GM18498 (cell line): ENCODE data around the gene ADORA3.
"Not testable (repeated sequence)": the region's sequence is repeated elsewhere in the genome, so short reads cannot be mapped to it uniquely, and the experiment has no call there.

Source experiments
- ATAC-seq: cut with Tn5 transposase; IDR thresholded peaks from one replicate; pipeline ENCODE4 v1.9.1; 2021; ENCODE audit warnings: mild to moderate bottlenecking, moderate library complexity; ENCODE audit not compliant: unreplicated experiment

The ADORA3 gene

DNA sequence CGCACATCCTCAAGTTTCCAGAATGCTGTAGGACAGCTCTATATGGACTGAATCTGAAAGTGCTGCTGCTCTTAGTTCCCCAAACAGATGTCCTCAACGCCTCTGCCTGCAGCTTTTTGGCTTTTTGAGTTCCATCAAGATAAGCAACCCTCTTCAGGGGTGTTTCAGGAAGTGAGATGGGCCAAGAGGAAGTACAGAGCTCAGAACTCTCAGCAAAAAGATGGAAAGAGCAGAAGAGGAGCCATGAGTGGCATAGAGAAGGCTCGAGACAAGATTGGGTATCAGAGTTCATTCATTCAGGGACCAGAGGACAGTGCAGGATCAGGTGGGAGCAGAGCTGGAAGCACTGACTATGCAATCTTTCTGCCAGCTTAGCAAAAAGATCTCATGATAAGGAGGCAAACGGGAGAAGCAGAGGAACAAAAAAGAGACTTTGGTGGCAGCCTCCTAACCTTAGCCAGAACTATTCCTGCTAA, at the start of gene ADORA3, which contains the start of gene TMIGD3:
Gene ADORA3, minus strand, starts transcription at position 49 of the 476 bp plus-strand sequence. CDS start 279 bp downstream, outside the sequence.
Gene TMIGD3, minus strand, starts transcription at position 49 of the 476 bp plus-strand sequence. CDS start 279 bp downstream, outside the sequence.
- no peak for ATAC-seq

DNA sequence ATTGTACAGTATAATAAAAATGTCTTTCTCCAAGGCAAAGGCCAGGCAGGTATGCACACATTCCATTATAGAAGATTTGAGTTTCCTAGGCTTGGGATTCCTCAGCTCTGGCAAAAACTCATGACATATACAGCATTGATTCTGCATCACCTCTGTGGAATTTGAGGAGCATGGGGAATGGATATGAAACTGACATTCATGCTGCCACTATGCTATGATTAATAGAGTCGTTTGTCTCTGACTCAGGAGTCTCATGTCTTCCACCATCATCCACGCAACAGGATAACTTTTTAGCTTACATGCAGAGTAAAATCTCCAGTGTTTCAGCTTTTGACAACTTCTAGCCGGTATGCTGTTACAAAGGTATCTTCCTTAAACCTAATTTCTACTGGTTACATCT, 49.8 kb upstream of the ADORA3 start:
- ATAC-seq: no peak

DNA sequence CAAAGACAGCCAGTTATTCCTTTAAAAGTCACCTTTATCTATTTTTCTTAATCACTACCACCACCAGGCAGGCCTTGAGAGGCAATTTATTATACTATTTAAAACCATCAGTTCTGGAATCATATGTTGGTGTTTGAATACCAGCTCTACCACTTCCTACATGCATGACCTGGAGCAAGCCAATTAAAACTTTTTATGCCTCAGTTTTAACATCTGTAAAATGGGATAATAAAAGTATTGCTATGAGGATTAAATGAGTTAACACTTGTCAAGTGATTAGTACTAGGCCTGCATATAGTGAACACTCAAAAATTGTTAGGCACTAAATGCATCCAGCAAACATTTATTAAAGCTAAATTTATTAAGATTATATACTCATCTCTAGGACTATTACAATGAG, 49.2 kb upstream of the ADORA3 start:
- ATAC-seq: no peak

DNA sequence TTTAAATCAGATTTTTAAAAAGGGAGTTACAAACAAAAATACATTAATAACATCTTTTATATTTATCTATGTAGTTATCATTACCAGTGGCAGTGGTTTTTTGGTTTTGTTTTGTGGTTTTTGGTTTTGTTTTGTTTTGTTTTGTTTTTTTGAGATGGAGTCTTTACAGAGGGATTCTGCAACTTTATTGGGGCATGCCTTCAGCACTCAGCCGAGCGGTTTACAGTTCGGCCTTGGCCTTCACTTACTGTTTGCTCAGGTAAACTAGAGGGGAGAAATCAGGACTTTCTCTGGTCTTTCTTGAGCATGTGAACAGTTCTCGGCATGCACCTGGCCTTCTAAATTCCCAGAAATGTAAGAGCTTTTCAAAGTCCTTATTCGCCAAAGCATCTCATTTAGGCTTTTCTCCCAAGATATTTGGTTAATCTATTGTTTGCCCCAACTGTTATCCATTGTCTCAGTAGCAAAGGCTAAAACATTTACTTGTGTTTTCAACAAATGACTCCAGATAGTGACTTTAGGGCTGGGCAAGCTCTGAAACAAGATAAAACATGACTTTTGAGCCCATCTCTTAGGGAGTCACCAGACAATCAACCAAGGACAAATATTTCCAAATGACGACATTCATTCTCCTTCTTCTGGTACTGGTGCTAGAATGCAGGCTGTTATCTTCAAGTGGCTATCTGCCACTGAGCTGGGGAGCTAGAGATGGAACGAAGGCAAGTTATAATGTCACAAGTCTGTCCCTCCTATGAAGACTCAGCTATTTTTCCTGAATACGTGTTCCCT, 48.4 kb upstream of the ADORA3 start:
- no peak for ATAC-seq

DNA sequence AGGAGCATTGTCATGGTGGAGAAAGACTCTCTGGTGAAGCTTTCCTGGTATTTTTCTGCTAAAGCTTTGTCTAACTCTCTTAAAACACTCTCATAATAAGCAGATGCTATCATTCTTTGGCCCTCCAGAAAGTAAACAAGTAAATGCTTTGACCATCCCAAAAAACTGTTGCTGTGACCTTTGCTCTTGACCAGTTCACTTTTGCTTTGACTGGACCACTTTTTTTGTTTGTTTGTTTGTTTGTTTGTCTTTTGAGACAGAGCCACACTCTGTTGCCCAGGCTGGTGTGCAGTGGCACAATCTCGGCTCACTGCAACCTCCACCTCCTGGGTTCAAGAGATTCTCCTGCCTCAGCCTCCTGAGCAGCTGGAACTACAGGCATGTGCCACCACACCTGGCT, 44.4 kb upstream of the ADORA3 start:
- ATAC-seq: not testable (repeated sequence)

DNA sequence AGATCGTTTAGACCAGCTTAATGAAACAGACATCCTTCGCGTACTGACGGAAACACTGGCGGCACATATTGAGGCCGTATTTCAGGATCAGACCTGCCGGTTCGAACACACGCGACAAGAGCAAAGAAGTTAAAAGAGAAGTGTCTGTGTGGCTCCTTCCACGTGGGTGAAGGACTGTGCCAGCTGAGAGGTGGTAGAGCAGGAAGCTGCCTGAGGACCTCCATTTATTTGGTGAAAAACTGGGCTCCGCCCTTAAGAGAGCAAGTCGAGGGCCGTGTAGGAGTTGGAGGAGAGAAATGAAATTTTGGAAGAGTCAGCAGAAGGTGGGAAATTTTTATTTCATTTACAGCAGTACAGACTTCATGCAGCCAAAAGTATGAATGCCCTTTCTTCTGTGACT, 38.8 kb upstream of the ADORA3 start:
- ATAC-seq: no peak

DNA sequence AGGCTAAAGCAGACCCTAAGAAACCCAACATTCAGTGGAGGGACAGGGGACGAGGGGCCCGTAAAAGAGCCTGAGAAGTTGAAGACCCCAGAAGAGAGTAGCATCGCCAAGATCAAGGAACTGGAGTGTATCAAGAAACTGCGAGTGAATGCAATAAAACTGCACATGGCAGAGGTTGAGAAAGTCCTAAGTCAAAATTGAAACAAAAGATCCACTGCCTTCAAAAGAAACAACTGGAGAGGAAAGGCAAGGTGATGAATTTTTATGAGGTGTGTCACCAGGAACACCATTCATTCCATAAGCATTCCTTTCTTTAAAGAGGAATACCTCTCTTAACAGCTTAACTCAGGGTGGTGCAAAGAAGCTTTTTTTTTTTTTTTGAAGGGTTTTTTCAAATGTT, 38.3 kb upstream of the ADORA3 start:
- no peak for ATAC-seq

DNA sequence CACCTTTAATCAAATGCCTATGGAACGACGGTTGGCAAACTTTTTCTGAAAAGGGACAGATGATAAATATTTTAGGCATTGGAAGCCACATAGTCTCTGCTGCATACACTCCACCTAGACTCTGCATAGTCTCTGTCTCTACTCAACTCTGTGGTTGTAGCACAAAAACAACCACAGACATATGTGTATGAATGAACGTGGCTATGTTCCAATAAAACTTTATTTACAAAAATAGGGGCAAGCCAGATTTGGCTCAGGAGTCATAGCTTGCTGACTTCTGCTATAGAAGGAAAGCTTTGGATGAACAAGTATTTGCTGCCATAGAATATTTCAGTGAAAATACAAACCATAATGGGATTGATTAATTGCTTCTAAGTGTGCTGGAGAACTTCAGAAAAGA, 37.5 kb upstream of the ADORA3 start:
- ATAC-seq: no peak

DNA sequence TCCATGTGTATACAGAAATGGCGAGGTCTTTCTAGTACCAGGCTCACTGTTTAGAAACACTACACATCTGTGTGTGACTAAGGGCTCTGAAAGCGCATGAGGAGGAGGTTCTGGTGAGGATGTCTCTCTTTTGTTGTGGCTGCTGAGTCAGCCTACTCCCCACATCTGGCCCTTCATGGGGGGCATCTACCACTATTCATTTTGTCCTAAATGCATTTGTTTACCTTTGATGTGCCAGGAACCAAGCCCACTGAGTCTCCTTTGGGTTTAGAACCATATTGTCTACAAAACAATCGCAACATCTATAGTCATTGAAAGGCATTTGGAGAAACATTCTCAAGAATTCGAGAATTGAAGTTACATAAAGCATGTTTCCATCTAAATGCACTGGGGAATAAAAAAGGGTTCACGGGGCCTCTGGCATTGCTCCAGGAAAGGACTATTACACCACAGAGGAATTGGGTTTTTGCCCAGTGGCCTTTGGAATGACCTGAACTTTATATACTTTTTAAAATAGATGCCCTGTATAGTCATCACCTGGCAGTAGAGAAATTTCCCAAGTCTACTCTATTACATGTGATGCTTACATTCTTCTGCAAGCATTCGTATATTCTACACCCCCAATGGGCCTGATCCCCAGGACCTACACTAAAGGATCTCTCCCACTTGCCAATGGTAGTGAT, 35.1 kb upstream of the ADORA3 start:
- ATAC-seq: no peak

DNA sequence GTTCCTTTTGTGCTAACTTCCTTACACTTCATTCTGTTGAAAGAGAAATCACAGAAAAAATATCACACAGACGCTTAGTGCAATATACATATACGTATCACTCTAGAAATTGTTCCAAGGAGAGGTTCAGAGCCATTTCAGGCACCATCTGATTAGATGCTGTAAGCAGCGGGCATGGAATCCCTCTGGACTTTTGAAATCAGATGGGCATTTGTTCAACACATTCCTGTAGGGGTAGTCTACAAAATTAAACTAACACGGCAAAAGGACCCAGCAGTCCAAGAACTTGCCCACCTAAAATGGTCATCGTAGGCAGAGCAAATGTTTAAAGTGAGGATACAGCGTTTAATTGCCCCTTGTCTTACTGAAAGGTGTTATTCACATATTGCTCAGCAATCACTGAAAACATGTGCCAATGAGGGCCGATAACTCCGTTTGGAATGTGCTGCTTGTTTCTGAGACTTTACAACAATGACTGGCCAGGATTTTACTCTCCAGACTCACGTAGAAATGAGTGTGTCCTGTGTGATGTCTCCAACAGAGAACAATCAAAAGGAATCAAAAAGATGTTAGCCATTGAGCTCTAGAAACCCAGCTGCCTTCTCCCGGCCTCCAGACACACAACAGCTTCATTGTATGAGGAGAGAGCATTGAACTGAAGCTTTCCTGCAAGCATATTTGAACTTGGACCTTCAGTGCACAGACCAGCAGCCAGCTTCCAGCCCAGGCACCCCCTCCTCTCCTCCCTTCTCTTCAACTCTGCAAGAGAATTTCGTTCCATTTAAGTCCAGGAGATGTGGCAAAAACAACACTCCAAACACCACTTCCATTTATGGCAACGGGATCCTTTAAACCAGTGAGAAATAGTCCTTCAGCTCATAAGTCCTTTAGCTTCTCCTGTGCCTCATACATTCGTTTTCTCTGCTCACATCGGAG, 32.1 kb upstream of the ADORA3 start:
- no peak for ATAC-seq

DNA sequence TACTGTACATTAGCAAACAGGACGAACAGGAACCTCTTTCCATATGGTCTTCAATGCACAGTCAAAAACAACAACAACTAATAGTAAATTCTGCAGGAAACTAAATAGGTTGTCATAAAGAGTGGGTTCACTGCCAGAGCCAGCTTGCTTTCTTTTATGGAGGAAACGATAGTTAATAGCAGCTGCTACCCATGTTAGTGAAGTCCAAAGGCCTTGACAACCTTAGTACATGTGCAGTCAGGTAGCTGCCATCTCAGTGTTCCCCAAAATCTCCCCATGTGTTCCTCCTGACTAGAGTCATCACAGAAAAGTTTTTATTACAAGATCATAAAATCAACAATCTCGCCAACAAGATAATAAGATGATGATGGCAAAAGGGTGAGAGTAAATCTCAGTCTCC, 16.6 kb upstream of the ADORA3 start:
- no peak for ATAC-seq

DNA sequence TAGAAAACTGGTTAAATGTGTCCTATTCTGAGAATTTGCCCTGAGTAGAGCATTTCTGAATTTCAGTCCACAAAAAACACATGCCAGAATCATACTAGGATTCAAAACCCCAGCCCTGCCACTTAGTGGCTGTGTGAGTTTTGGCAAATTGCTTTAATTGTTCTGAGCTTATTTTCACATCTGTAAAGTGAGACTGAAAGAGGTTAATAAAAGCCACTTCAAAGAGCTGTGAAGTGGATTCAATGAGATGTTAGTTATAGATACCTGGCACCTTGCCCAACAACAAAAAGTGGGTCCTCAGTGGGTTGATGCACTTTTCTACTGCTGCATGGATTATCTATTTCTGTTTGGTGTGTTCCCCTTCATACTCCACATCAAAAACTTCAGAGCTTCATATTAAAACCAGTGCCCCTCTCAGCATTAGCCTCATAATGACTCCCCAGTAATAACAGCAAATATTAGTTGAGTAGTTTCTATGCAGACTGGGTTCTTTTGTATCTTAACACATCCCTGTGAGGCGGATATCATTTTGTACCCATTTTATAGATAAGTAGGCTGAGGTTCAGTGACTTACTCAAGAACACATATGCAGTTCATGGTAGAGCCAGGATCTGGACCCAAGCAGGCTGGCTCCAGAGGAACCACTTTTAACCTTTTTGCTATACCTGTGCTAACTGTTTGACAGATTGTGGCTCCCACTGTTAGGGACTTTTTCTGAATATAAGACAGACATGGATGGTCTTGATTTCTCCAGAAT, 14.2 kb upstream of the ADORA3 start:
- ATAC-seq: no peak

DNA sequence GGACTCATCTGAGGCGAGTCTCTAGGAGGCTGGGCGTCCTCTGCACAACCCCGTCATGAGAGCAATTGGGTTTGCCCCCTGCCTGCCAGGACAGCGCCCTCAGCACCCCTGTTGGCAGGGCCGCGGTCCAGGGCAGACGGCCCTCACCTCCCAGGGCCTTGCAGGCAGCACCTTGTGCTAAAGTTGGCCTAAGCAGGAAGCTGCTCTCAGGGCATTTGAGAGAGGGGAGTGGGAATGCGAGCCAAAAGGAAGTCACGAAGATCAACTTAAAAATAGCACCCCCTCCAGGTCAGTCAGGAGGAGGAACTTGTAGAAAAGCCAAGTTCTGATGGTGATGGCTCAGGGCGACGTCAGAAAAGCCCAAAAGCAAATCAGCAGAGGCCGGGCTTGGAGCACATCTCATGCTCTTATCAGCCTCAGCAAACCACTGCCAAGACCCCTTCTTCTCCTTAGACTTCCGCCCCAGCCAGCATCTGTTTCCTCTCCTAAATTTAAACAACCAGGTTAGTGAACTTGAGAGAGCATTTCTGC, 12.6 kb upstream of the ADORA3 start:
- ATAC-seq: peak; percentile 47

DNA sequence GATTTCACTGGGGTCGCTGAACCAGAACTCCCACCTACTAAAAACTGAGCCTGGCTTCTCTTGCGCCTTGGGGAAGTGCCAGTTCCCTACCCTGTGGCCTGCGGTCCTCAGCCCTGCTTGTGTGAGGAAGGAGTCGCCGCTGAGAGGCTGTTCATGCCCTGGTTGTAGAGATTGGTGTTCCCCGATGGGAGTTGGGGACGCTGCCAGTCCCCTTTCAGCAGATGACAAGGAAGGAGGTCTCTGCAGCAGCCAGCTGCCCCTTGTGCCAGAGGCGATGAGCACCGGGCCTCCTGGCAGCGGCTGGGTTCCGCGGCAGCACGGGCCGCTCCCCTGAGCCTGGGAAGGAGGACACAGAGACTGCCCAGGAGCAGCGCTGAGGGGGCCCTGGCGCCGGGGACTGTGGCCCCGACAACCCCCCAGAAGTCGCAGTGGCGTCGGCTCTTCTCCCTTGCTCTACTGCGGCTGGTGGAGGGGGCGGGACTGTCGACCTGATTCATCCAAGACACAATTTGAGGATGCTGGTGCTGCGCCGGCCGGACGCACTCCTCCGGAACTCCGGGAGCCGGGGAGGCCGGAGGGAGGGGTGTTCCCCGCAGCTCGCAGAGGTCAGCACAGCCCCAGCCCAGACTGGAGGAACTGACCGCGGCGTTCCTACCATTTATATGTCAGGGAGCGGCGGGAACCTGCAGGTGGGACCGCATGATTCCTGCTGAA, 12.0 kb upstream of the ADORA3 start:
- peak; percentile 24 for ATAC-seq

DNA sequence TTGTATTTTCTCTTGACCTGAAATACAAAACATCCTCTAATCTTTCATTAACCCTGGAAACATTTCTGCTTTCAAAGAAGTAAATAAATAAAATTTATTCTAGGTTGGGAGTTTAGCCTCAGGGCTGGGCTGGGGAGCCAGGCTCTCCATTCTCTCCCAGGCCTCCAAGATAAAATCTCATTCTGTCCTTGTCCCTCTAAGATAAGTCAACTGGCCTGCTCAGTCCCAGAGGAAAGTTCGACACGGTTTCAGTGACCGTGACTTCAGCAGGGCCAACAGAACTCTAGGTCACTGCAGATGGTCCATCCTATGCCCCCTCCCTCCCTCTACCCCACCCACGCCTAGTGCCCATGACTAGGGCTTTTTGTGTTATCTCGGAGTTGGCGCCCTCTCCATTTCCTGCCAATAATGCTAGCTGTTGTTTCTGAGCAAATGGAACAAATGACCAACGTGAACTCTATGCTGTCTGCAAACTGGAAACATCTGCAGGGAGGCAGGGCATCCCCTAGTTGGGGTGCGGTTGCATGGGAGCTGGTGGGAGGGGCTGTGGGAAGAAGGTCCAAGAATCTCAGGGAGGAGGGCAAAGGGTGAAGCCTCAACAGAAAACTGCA, 10.1 kb upstream of the ADORA3 start:
- ATAC-seq: no peak

DNA sequence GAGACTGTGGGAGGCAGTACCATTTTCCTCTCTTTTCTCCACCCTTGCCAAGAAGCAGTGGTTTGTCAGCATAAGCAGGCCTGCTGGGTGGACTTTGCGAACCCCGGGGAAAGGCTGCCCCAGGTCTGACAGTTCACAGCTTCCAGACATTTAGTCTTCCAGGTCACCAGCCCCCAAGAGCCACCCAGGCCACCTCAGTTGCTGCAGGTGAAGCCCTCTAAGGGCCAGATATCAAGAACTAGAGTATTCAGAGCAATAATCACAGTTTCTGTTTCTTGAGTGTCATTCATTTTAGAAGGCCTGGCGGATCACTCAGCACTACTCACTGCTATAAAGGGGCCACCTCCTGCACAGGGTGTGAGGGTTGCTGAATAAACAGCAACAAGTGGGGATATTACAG, 9.5 kb upstream of the ADORA3 start:
- no peak for ATAC-seq

DNA sequence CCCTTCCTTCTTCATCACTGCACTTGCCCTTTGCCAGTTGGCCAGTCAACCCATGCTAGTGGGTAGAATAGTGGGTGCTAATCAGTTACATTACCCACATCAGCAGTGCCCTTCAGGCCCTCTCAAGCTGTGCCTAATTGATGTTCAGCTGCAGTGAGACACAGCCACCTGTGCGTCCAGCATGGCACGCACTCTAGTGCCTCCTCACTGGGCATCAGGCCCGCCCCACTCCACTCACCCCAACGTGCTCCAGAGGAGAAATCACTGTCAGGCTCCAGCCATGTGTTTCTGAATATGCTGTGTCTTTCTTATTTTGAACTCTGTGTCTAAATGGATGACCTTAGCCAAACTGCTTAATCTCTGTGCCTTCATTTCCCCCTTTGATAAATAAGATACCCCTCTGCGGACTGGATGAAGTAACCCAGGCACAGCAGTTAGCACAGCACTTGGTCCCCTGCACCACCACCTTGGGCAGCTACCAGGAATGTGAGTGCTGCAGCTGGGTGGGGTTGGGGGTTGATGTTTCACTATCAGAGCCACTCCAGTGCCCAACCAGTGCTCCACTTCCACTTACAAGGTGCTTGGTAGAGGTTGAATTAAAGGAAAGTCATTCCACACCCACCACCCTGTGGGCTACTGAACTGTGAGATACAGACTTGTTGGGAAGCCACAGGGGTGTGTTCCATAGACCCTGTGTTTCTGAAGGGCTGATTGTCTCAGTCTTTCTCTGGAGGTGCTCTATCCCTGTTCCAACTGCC, 8.9 kb upstream of the ADORA3 start:
- no peak for ATAC-seq

DNA sequence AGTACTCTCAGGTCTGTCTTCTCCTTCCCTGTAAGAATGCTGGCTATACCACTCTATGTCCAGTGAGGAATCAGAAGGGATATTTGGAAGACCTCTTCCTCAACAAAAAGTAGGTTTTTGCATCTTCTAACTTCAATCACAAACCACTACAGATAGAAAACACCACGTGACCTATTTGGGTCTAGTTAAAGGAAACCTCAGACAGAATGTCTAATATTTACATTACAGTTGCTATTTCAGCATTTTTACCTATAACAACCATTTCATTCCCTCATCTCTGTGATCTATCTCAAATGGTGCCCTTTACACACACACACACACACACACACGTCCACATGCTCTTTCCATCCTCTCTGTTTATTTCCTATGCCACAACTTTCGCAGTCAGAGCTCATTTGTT, 7.9 kb upstream of the ADORA3 start:
- ATAC-seq: no peak
